Omental fat pad (tissue), 4 donors: ENCODE measurements around the gene CHST11. TPM values are rescaled to one million over a fixed set of nuclear protein-coding genes. Genes with fewer than 3 reads are reported as not detected.
A peak's percentile ranks its signal among the peaks of the same experiment; 100 is the strongest.

ENCODE experiments used
- ATAC-seq: fragments of 150-250 bp; one replicate; pipeline ENCODE4 v1.9.1; 2016; ENCODE audit warnings: mild to moderate bottlenecking, moderate library complexity; ENCODE audit not compliant: low FRiP score
- DNase-seq: peaks from one replicate; pipeline ENCODE4 v3.0.0-alpha.2; 2019; ENCODE audit warnings: low spot score
- CTCF ChIP-seq, 3 donors: fragments of 450-650 bp; IDR thresholded peaks; one replicate each; pipeline ENCODE4 v1.5.1; 2016 to 2017; ENCODE audit warnings: antibody characterized with exemption in 3 of 3, mild to moderate bottlenecking in 3 of 3, moderate library complexity in 2 of 3
- total RNA-seq, 4 donors: library from RNA; depleted of rRNA; stranded (reverse); fragments of >200 nt; gene quantifications; one replicate each; pipeline ENCODE4 v1.1.0, GENCODE V29; 2016

CHST11 gene
- total RNA-seq, 4 donors from 2014 or later, result 12.2 to 58.6 (median 30.1) TPM

- no peak for DNase-seq
- TF ChIP-seq CTCF (IDR thresholded peaks at IDR 0.05), result no peak
Observed at GRCh38 chr12:104654665-104655609, 198.2 kb downstream of the CHST11 start.

GRCh38 chr12:104656383-104656782, 199.6 kb downstream of the CHST11 start:
- ATAC-seq (no peak), DNase-seq (no peak)
- TF ChIP-seq CTCF (IDR thresholded peaks at IDR 0.05), result no peak

More at GRCh38 chr12:104654665-104655609, 198.2 kb downstream of the CHST11 start:
- ATAC-seq, result no peak

- no peak for TF ChIP-seq CTCF (IDR thresholded peaks at IDR 0.05)
- ATAC-seq (peak; percentile 60), DNase-seq (no peak)
Observed at GRCh38 chr12:104656921-104657320, 200.2 kb downstream of the CHST11 start.

GRCh38 chr12:104657726-104658484, 201.2 kb downstream of the CHST11 start:
- DNase-seq (no peak), ATAC-seq (no peak)

GRCh38 chr12:104659058-104659457, 202.3 kb downstream of the CHST11 start:
- DNase-seq (no peak), ATAC-seq (no peak)
- no peak for TF ChIP-seq CTCF (IDR thresholded peaks at IDR 0.05)

More at GRCh38 chr12:104657726-104658484, 201.2 kb downstream of the CHST11 start:
- TF ChIP-seq CTCF (IDR thresholded peaks at IDR 0.05), result no peak

- no peak for DNase-seq
- ATAC-seq, result peak; percentile 18
Observed at GRCh38 chr12:104662203-104662602, 205.5 kb downstream of the CHST11 start.

More at GRCh38 chr12:104662203-104662602, 205.5 kb downstream of the CHST11 start:
- no peak for TF ChIP-seq CTCF (IDR thresholded peaks at IDR 0.05)
